HG03575 (cell line): Measurements from ENCODE around the gene UNC80.
A peak's percentile ranks its signal among the peaks of the same experiment; 100 is the strongest.

Experiments
- ATAC-seq: cut with Tn5 transposase; IDR thresholded peaks from one replicate; pipeline ENCODE4 v1.9.1; 2021; ENCODE audit not compliant: unreplicated experiment, insufficient number of reproducible peaks, low FRiP score; ENCODE audit errors: extremely low read depth

Gene UNC80

DNA sequence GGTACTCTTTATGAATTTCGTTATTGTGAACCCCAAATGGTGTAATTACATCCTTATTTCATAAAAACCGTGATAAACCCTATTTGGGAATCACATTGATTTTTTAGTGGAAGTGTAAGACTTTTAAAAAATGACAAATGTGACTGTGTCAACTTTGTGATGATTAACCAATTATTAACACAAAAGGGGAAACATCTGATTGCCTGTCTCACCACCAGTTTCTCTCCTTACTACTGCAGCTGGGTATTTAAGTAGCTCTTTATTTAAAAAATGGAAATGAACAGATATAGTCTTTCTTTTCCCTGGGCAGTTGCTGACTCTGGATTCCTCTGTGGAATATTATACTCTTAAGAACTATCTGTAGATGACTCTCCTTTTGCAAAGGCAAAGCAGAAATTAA is 219.2 kb downstream of the UNC80 start:
- no peak for ATAC-seq

DNA sequence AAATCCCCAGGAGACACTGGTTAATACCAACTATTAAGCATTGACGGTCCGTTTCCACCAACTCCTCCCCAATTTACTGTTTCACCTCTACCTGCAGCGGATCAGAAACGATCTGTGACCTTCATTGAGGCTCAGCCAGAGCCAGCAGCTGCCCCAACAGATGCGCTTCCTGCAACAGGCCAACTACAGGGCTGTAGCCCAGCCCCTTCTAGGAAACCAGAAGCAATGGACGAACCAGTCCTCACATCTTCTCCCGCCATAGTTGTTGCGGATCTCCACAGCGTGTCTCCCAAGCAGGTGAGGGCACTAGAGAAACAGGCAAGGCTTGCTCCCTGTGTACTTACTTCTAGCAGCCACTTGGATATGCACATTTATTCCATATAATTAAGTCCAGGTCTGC is 222.3 kb downstream of the UNC80 start:
- ATAC-seq = no peak

DNA sequence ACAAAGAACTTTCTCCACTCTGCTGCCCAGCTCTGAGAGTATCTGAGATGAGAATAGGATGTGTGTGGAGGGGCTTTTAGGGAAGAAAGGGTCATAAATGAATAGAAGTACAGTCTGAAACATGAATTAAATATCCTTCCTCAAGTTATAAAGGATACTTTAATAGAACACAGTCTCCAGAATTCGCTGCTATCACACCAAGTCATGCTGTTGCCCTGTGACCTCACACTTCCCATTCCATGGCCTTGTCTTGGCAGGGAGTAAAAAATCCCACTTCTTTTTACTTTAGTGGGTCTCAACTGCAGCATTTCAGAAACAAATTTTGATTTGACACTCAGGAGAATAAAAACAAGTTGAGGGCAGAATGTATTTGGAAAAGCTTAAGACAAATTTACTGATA is 227.0 kb downstream of the UNC80 start:
- no peak for ATAC-seq

DNA sequence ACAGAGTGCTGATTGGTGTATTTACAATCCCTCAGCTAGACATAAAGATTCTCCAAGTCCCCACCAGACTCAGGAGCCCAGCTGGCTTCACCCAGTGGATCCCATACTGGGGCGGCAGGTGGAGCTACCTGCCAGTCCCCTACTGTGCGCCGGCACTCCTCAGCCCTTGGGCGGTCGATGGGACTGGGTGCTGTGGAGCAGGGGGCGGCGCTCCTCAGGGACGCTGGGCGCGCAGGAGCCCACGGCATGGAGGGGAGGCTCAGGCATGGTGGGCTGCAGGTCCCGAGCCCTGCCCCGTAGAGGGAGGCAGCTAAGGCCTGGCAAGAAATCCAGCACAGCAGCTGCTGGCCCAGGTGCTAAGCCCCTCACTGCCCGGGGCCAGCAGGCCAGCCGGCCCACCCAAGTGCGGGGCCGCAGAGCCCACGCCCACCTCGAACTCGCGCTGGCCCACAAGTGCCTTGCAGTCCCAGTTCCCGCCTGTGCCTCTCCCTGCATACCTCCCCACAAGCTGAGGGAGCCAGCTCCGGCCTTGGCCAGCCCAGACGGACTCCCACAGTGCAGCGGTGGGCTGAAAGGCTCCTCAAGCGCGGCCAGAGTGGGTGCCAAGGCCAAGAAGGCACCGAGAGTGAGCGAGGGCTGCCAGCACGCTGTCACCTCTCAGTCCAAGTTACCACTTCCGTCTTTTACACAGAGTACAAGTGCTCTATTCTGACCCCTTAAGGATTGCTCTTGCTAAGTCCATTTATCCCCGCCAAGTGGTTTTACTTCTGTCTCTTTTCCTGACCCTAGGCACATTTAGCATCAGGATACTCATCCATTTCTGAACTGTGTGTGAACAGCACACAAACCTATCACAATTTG is 229.1 kb downstream of the UNC80 start:
- ATAC-seq = no peak

DNA sequence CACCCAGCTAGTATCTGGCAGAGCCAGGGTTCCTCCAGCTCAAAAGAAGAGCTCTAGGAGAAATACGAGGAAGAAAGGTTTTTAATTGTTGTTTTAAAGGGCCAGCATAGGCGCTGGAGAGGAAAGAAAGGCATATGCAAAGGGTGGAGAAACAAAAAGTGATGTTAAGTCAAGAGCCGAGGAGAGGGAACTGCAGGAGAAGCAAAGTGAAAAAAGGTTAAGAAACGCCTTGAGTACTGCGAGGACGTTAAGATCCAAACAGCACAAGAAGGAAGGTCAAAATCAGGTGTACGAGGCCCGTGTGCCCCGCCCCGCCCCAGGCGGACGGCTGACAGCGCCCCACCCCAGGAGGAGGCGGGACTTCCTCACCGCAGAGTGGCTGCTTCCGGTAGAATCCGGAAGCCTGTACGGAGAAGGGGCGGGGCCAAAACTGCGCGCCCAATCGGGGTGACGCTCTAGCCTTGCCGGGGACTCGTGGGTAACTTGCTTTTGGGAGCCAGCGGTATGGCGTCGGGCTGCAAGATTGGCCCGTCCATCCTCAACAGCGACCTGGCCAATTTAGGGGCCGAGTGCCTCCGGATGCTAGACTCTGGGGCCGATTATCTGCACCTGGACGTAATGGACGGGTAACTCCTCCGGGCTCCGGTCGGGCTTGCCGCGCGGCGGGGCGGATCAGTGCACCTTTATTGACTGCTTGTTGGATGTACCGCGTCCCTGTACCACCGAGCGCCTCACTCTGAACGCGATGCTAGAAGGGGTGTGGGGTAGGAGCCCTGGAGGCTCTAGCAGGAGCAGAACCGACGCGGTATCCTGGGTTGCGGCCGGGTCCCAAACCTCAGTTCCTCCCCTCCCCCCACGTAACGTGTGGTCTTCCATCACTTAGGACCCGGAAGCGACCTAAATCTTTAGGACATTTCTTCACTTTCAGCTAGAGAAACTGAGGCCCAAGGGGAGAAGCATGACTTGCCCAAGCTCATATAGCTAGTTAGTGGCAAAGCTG is 230.8 kb downstream of the UNC80 start, which contains the start of gene RPE:
RPE (plus strand) TSS at position 481 of the 1,000 bp plus-strand sequence; CDS start at position 505, 24 bp downstream.
- ATAC-seq = peak; percentile 96

DNA sequence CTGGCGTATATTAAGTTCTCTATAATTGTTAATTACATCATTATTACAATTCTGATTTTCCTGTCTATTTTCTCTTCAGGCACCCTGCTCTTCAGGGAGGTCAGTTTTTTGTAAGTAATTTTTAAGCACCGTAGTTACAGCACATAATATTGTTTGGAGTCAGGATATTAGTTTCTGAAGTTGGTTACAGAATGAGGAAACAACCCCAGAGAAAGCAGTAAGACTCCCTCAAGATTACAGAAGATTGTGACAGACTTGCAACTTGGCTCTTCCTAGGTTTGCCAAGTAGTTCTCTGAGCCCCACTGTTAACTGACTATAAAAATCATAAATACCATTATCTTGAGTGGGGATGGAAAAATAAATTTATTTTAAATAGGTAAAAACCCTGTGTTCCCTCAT is 231.7 kb downstream of the UNC80 start:
- ATAC-seq = no peak

DNA sequence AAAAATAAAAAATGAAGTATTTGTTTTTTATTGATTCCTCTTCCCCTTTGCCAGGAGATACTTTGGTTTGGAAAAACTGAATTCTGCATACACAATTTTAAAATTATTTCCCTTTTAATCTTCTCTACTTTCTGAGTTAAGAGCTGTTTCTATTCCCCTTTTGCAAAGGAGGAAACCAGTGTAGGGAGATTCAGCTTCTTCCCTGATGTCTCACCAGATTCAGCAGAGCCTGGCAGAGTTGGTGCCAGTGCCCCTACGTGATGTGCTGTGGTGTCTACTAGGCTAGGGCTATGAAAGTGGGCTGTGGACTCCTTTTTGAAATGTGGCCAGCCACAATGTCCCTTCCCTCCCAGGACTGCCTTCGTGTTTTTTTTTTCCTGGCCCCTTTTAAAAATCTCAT is 233.2 kb downstream of the UNC80 start:
- ATAC-seq = no peak

DNA sequence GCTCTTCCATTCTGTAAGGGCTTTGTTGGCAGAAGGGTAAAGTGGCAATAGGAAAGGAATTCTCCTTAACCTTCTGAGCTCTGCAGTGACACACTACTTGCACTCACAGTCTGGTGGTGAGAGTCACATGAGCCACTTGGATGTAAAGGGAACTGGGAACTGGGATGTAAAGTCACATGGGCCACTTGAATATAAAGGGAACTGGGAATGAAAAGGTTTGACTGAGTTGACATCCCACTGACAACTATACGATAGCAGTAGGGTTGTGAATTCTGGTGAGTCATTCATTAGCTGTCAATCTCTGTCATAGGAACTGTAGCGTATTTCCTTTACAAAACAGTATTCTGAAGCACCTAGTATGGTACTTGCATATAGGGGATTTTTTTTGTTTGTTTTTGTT is 236.3 kb downstream of the UNC80 start:
- no peak for ATAC-seq

DNA sequence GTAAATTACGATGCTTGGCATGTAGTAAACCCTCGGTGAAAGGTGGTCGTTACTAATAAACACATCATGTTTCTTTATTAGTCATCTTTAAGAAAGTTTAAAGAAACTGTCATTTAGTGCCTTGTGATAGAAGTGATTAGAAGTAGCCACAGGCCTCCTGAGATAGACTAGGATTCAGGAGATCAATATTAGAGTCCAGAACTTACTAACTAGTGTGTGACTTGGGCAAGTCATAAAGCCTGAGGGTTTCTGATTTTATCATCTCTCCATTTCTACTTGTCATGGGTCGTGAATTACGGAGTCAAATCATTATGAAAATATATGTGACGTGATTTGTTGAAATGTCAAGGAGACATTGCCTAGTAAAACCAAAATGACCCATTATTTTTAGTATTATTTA is 237.5 kb downstream of the UNC80 start:
- no peak for ATAC-seq

DNA sequence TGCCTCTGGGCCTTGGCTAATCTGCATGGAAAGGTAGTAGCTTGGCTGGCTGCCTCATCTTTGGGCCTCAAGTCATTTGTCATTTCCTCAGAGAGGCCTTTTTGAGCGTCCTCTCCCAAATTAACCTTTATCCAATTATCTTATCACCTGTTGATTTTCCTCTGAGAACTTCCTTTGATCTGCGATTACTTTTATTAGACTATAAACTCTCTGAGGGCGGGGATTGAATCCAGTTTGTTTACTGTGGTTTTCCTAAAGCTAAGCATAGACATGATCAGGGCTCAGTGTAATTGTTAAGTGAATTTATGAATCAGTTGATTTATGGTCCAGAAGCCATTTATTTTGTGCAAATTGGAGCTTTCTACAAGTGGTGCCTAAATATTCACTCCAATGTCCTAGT is 238.3 kb downstream of the UNC80 start:
- no peak for ATAC-seq

DNA sequence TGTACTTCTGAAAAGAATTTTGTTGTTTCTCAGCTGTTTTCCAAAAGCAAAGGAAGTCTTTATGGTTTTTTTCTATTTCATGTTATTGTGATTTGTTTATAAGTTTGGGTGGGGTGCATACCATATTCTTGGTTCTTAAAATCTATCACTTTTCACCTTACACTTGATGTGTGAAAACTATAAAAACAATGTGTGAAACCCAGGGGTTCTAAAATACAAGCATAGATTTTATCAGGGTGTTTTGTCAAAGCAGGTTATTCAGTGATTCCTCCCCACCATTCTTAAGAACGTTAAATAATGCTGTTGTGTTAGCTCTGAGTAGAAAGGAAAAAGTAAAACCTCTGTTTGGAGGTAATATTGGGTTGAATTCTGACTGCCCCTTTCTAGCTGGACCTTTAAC is 248.5 kb downstream of the UNC80 start:
- no peak for ATAC-seq

DNA sequence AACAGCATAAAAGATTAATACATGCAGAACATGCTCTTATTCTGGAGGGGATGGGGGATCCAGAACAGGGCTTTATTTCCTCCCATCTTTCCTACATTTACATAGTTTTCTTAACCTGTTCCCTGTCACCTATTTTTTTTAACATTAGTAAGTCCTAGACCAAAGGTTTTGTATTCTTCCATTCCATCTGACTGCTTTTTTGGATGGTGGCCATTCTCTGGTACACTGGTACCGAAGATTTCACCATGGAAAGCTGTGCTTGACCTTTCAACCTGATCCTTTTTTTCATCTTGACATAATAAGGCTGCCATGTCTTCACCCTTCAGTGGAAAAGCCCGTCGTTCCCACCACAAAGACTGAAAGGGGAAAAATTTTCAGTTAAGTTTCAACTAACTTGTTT is 251.2 kb downstream of the UNC80 start:
- ATAC-seq = no peak

DNA sequence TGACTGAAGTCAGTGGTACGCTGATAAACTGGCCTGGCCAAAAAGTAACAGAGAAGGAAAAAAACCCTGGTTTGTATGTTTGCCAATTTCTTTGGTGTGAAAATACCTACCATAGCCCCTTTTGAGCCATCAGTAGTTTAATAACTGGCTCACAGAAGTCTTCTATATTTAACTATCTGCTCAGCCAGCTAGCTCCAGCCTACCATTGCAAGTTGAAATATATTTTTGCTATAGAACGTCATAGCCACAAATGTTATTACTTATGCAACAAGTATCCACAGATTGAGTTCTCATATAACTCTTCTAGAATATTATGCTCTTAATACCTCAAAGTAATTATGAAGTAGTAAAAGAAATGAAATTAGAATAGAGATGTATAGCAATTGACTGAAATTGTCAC is 256.0 kb downstream of the UNC80 start:
- ATAC-seq = no peak

DNA sequence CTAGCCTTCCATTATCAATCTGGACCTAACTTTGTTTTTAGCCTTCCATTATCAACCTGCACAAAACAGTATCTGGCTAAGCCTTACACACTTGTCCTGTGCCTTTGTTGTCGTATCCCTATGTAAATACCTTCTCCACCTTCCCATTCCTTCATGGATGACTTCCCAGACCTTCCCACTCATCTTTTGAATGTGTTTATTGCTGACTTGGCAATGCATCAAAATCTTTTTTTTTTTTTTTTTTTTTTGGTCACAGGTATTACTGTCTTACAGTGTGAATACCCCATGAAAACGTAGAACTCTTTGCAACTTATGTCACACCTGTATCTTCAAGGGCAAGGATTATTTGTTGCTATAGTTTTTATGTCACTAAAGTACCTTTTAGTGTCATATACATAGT is 256.5 kb downstream of the UNC80 start:
- no peak for ATAC-seq

DNA sequence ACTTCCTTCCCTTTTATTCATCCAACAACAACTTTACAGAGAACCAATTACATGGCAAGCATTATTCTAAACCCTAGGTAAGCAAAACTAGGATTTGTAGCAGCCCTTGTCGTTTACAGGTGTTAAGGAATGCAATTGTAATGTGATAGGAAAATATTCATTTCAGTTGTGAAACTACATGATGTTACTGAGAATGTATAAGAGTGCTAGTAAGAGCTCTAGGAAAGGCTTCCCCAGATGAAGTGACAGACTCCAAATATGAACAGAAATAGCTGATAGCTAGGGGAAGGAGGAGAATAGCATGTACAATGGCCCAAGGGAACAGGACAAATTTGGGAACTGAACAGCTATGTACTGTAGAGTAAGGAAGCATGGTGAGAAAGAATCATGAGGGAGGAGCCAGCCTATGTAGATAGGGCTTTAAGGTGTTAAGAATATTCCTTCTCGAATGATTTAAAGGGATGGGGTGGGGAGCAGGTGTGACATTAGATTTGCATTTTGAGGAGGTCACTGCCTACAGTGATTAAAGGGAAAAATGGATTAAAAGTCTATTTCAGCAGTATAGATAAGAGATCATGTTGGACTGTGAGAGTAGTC is 262.6 kb downstream of the UNC80 start:
- no peak for ATAC-seq

DNA sequence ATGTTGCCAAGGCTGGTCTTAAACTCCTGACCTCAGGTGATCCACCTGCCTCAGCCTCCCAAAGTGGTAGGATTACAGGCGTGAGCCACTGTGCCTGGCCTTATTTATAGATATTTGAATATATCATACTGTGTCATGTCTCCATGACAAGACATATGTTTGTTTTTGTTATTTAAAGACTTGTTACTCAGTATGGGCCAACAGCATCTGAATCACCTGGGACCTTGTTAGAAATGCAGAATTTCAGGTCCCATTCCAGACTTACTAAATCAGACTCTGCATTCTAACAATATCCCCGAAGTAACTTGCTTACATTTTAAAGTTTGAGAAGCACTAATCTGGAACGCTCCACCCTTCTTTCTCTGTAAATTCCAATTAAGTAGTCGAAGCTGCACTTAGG is 264.0 kb downstream of the UNC80 start:
- no peak for ATAC-seq

DNA sequence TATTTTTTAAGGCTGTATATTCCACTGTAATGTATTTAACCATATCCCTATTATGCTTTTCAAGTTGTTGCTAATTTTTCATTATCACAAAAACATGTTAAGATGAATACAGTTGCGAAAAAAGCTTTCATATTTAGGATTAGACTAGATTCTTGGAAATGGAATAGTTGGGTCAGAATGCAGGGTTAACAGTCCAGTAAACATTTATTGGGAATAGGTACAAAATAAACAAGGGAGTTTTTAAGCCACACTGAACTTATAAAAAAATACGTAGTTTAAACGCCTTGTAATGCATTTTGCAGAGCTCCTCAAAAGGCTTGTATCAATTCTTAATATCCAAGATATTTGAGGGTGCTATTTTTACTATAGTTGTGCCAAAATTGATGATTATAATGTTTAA is 266.4 kb downstream of the UNC80 start:
- no peak for ATAC-seq

DNA sequence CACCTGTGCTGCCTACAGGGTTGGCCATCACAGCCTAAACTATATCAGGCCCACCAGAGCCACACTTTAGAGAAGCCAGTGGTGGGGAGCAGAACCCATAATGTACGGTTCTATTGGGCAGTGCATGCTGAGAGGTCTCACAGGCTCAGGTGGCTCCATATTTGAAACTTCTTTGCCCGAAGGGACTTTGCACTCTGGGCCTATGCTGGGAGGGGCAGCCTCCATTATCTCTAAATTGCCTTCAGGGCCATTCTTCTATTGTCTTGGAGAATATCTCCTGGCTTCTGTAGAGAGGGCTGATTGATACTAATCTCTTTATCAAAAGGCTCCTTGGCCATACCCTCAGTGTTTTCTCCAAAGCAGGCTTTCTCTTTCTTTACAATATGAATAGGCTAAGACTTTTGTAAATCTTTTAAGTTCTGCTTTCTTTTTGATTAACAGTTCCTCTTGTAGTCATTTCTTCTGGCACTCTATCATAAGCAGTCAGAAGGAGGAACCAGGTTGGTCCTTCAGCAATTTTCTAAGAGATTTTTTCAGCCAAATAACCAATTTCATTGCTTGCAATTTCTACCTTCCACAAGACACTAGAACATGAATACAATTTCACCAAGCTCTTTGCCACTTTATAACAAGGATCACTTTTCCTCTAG is 275.3 kb downstream of the UNC80 start:
- no peak for ATAC-seq
